ENCODE measurements around the gene KRTAP5-2.
A peak's percentile ranks its signal among the peaks of the same experiment; 100 is the strongest.
"Not testable (repeated sequence)": the region's sequence is repeated elsewhere in the genome, so short reads cannot be mapped to it uniquely, and the experiment has no call there.

The KRTAP5-2 gene

DNA sequence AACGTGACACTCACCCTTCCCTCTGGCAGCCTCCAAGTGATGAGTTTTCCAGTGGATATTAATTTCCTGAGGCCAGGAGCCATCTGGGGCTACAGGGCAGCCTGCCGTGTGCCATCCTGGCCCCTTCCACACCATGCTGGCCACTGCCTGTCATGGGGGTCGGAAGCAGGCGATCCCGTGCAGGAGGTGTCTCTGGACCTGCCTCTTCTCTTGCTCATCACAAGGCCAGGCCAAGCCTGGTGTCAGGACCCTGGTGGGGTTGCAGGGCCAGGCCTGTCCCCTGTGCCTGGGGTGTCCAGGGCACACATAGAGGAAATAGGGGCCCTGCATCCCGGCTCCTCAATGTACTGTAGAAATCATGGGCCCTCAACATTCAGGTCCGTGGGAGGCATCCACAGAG is 6.6 kb upstream of the KRTAP5-2 start:
- H3K9me3 ChIP-seq (ENCODE audit: insufficient read depth, low read length): no peaks in the 10 kb centered on the region
- H3K4me1 ChIP-seq (ENCODE audit: insufficient read depth, insufficient read length): peaks cover 7% of the 10 kb centered on the region
- no peaks in the 10 kb centered on the region for H3K36me3 ChIP-seq (ENCODE audit: insufficient read depth, insufficient read length, low read length)
- TF ChIP-seq YY1 (IDR thresholded peaks at IDR 0.05; ENCODE audit: insufficient read depth, insufficient read length) (no peak), ZNF274 (IDR thresholded peaks at IDR 0.05; ENCODE audit: low read depth, low read length) (no peak), SUZ12 (IDR thresholded peaks at IDR 0.05; ENCODE audit: extremely low read depth, insufficient read depth, insufficient read length) (no peak)
- DNase-seq (ENCODE audit: low read depth, low spot score): no peak
- H3K27me3 ChIP-seq (ENCODE audit: insufficient read depth, insufficient read length): peaks cover 30% of the 10 kb centered on the region
- H3K9ac ChIP-seq (ENCODE audit: insufficient read length, low read depth): no peak overlapping the region
- H3K4me3 ChIP-seq (ENCODE audit: insufficient read length, low read depth): no peak overlapping the region

- Histone ChIP-seq H3K4me1 (ENCODE audit: insufficient read depth, insufficient read length) (peaks cover 7% of the 10 kb centered on the region), H3K27me3 (ENCODE audit: insufficient read depth, insufficient read length) (peaks cover 30% of the 10 kb centered on the region), H3K36me3 (ENCODE audit: insufficient read depth, insufficient read length, low read length) (no peaks in the 10 kb centered on the region), H3K9ac (ENCODE audit: insufficient read length, low read depth) (no peak overlapping the region), H3K9me3 (ENCODE audit: insufficient read depth, low read length) (no peaks in the 10 kb centered on the region), H3K4me3 (ENCODE audit: insufficient read length, low read depth) (no peak overlapping the region)
- TF ChIP-seq YY1 (IDR thresholded peaks at IDR 0.05; ENCODE audit: insufficient read depth, insufficient read length) (no peak), ZNF274 (IDR thresholded peaks at IDR 0.05; ENCODE audit: low read depth, low read length) (no peak), SUZ12 (IDR thresholded peaks at IDR 0.05; ENCODE audit: extremely low read depth, insufficient read depth, insufficient read length) (no peak)
- DNase-seq (ENCODE audit: low read depth, low spot score): no peak
Observed at GRCh38 chr11:1604181-1604580, 6.1 kb upstream of the KRTAP5-2 start.

GRCh38 chr11:1603629-1604028 is 5.5 kb upstream of the KRTAP5-2 start:
- H3K4me3 ChIP-seq (ENCODE audit: insufficient read length, low read depth): no peak overlapping the region
- DNase-seq (ENCODE audit: low read depth, low spot score): no peak

GRCh38 chr11:1601663-1602062 is 3.6 kb upstream of the KRTAP5-2 start:
- H3K9me3 ChIP-seq (ENCODE audit: insufficient read depth, low read length); H3K9ac ChIP-seq (ENCODE audit: insufficient read length, low read depth); H3K36me3 ChIP-seq (ENCODE audit: insufficient read depth, insufficient read length, low read length); H3K4me1 ChIP-seq (ENCODE audit: insufficient read depth, insufficient read length); H3K4me3 ChIP-seq (ENCODE audit: insufficient read length, low read depth); DNase-seq (ENCODE audit: low read depth, low spot score): not testable (repeated sequence)
- peaks cover 16% of the 10 kb centered on the region for H3K27me3 ChIP-seq (ENCODE audit: insufficient read depth, insufficient read length)

More at GRCh38 chr11:1603629-1604028, 5.5 kb upstream of the KRTAP5-2 start:
- H3K9ac ChIP-seq (ENCODE audit: insufficient read length, low read depth): no peak overlapping the region
- no peak for TF ChIP-seq SUZ12 (IDR thresholded peaks at IDR 0.05; ENCODE audit: extremely low read depth, insufficient read depth, insufficient read length)
- TF ChIP-seq ZNF274 (IDR thresholded peaks at IDR 0.05; ENCODE audit: low read depth, low read length): no peak
- no peak for TF ChIP-seq YY1 (IDR thresholded peaks at IDR 0.05; ENCODE audit: insufficient read depth, insufficient read length)
- H3K27me3 ChIP-seq (ENCODE audit: insufficient read depth, insufficient read length): peaks cover 30% of the 10 kb centered on the region
- no peaks in the 10 kb centered on the region for H3K36me3 ChIP-seq (ENCODE audit: insufficient read depth, insufficient read length, low read length)
- H3K4me1 ChIP-seq (ENCODE audit: insufficient read depth, insufficient read length): peaks cover 7% of the 10 kb centered on the region
- H3K9me3 ChIP-seq (ENCODE audit: insufficient read depth, low read length): no peaks in the 10 kb centered on the region

- H3K9ac ChIP-seq (ENCODE audit: insufficient read length, low read depth): no peak overlapping the region
- H3K36me3 ChIP-seq (ENCODE audit: insufficient read depth, insufficient read length, low read length): no peaks in the 10 kb centered on the region
- no peak overlapping the region for H3K4me3 ChIP-seq (ENCODE audit: insufficient read length, low read depth)
- no peaks in the 10 kb centered on the region for H3K9me3 ChIP-seq (ENCODE audit: insufficient read depth, low read length)
- H3K27me3 ChIP-seq (ENCODE audit: insufficient read depth, insufficient read length): peaks cover 8% of the 10 kb centered on the region
- no peak for TF ChIP-seq SUZ12 (IDR thresholded peaks at IDR 0.05; ENCODE audit: extremely low read depth, insufficient read depth, insufficient read length)
- TF ChIP-seq ZNF274 (IDR thresholded peaks at IDR 0.05; ENCODE audit: low read depth, low read length): no peak
- TF ChIP-seq YY1 (IDR thresholded peaks at IDR 0.05; ENCODE audit: insufficient read depth, insufficient read length): no peak
- H3K4me1 ChIP-seq (ENCODE audit: insufficient read depth, insufficient read length): peaks cover 8% of the 10 kb centered on the region
- DNase-seq (ENCODE audit: low read depth, low spot score): no peak
Observed at GRCh38 chr11:1600626-1601025, 2.5 kb upstream of the KRTAP5-2 start.

DNA sequence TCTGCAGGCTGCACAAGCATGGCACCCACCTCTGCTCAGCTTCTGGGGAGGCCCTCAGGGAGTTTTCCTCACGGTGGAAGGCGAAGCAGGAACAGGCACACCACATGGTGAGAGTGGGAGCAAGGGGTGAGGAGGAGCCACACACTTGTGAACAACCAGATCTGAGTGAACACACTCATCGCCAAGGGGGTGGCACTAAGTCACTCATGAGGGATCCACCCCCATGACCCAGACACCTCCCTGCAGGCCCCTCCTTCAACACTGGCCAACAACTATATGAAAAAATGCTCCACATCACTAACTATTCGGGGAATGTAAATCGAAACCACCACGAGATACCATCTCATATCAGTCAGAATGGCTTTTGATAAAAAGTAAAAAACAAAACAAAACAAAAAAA is 722 bp upstream of the KRTAP5-2 start:
- Histone ChIP-seq H3K9me3 (ENCODE audit: insufficient read depth, low read length) (no peaks in the 10 kb centered on the region), H3K4me1 (ENCODE audit: insufficient read depth, insufficient read length) (peaks cover 8% of the 10 kb centered on the region), H3K4me3 (ENCODE audit: insufficient read length, low read depth) (no peak overlapping the region), H3K9ac (ENCODE audit: insufficient read length, low read depth) (no peak overlapping the region), H3K27me3 (ENCODE audit: insufficient read depth, insufficient read length) (peaks cover 4% of the 10 kb centered on the region), H3K36me3 (ENCODE audit: insufficient read depth, insufficient read length, low read length) (no peaks in the 10 kb centered on the region)
- TF ChIP-seq ZNF274 (IDR thresholded peaks at IDR 0.05; ENCODE audit: low read depth, low read length) (no peak), SUZ12 (IDR thresholded peaks at IDR 0.05; ENCODE audit: extremely low read depth, insufficient read depth, insufficient read length) (no peak), YY1 (IDR thresholded peaks at IDR 0.05; ENCODE audit: insufficient read depth, insufficient read length) (no peak)
- DNase-seq (ENCODE audit: low read depth, low spot score): no peak

DNA sequence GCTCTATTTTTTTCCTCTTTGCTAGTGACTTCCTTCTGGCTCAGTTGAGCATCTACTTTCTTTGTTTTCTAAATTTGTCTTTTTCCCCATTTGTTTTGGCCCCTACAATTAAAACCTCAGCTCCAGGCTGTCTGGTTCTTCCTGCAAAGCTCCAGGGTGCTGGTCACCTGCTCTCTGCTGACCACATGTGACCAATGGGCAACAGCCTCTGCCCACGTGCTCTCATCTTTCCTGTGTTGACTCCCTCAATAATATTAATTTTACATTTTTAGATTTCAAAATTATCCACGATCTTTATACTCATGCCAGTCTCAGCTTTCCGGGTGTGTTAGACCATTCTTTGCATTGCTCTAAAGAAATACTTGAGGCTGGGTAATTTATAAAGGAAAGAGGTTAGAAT is 312 bp upstream of the KRTAP5-2 start:
- H3K9me3 ChIP-seq (ENCODE audit: insufficient read depth, low read length); H3K4me1 ChIP-seq (ENCODE audit: insufficient read depth, insufficient read length); H3K9ac ChIP-seq (ENCODE audit: insufficient read length, low read depth); H3K4me3 ChIP-seq (ENCODE audit: insufficient read length, low read depth); H3K27me3 ChIP-seq (ENCODE audit: insufficient read depth, insufficient read length); DNase-seq (ENCODE audit: low read depth, low spot score); H3K36me3 ChIP-seq (ENCODE audit: insufficient read depth, insufficient read length, low read length): not testable (repeated sequence)

DNA sequence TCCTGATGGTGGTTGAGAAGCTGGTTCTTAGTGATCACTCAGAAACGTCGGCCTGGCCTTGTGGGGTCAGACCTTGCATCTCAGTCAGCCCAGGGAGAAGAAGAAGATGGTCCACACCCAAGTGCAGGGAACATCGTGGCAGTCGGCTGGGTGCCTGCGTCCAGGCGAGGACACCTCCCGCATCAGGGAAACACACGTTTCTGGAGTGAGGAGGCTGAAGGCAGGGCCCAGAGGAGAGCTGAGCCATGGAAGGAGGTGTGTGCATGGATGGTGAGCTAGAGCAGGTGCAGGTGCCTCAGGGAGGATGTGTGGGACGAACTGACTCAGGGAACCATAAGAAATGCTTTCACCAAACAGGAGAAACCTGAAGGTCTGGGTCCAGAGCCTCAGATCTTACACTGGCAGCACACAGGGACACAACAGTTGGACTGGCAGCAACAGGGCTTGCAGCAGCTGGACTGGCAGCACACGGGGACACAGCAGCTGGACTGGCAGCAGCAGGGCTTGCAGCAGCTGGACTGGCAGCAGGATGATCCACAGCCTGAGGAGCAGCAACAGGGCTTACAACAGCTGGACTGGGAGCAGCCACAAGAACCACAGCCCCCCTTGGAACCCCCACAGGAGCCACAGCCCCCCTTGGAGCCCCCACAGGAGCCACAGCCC is 632 bp downstream of the KRTAP5-2 start:
- H3K4me3 ChIP-seq (ENCODE audit: insufficient read length, low read depth): no peak overlapping the region
- no peak for TF ChIP-seq YY1 (IDR thresholded peaks at IDR 0.05; ENCODE audit: insufficient read depth, insufficient read length)
- TF ChIP-seq SUZ12 (IDR thresholded peaks at IDR 0.05; ENCODE audit: extremely low read depth, insufficient read depth, insufficient read length): no peak
- no peak for TF ChIP-seq ZNF274 (IDR thresholded peaks at IDR 0.05; ENCODE audit: low read depth, low read length)

GRCh38 chr11:1596576-1597121 is 1.4 kb downstream of the KRTAP5-2 start:
- H3K9me3 ChIP-seq (ENCODE audit: insufficient read depth, low read length); DNase-seq (ENCODE audit: low read depth, low spot score); H3K27me3 ChIP-seq (ENCODE audit: insufficient read depth, insufficient read length); H3K4me3 ChIP-seq (ENCODE audit: insufficient read length, low read depth); H3K36me3 ChIP-seq (ENCODE audit: insufficient read depth, insufficient read length, low read length); H3K4me1 ChIP-seq (ENCODE audit: insufficient read depth, insufficient read length): not testable (repeated sequence)
- H3K9ac ChIP-seq (ENCODE audit: insufficient read length, low read depth): peak overlapping the region; percentile 63

More for the DNA sequence above, 632 bp downstream of the KRTAP5-2 start:
- H3K9me3 ChIP-seq (ENCODE audit: insufficient read depth, low read length): no peaks in the 10 kb centered on the region
- H3K36me3 ChIP-seq (ENCODE audit: insufficient read depth, insufficient read length, low read length): no peaks in the 10 kb centered on the region
- H3K27me3 ChIP-seq (ENCODE audit: insufficient read depth, insufficient read length): peaks cover 4% of the 10 kb centered on the region
- no peak for DNase-seq (ENCODE audit: low read depth, low spot score)
- no peak overlapping the region for H3K9ac ChIP-seq (ENCODE audit: insufficient read length, low read depth)
- H3K4me1 ChIP-seq (ENCODE audit: insufficient read depth, insufficient read length): peaks cover 8% of the 10 kb centered on the region

GRCh38 chr11:1595994-1596575 is 2.0 kb downstream of the KRTAP5-2 start:
- H3K9me3 ChIP-seq (ENCODE audit: insufficient read depth, low read length); DNase-seq (ENCODE audit: low read depth, low spot score); H3K4me1 ChIP-seq (ENCODE audit: insufficient read depth, insufficient read length); H3K9ac ChIP-seq (ENCODE audit: insufficient read length, low read depth); H3K27me3 ChIP-seq (ENCODE audit: insufficient read depth, insufficient read length); H3K4me3 ChIP-seq (ENCODE audit: insufficient read length, low read depth); H3K36me3 ChIP-seq (ENCODE audit: insufficient read depth, insufficient read length, low read length): not testable (repeated sequence)

Data from NT2/D1 (cell line).